Superior temporal gyrus (tissue), 1 donor: ENCODE results near the gene CTSL.
"Not testable (repeated sequence)": the region's sequence is repeated elsewhere in the genome, so short reads cannot be mapped to it uniquely, and the experiment has no call there.

Experiments used
- DNase-seq: peaks from one replicate; pipeline ENCODE4 v3.0.0-alpha.2; 2016; ENCODE audit errors: extremely low spot score

Gene CTSL

DNA sequence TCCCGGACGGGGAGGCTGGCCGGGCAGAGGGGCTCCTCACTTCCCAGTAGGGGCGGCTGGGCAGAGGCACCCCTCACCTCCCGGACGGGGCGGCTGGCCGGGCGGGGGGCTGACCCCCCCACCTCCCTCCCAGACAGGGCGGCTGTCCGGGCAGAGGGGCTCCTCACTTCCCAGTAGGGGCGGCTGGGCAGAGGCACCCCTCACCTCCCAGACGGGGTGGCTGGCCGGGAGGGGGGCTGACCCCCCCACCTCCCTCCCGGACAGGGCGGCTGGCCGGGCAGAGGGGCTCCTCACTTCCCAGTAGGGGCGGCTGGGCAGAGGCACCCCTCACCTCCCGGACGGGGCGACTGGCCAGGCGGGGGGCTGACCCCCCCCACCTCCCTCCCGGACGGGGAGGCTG lies 32.4 kb downstream of the CTSL start:
- DNase-seq = not testable (repeated sequence)

DNA sequence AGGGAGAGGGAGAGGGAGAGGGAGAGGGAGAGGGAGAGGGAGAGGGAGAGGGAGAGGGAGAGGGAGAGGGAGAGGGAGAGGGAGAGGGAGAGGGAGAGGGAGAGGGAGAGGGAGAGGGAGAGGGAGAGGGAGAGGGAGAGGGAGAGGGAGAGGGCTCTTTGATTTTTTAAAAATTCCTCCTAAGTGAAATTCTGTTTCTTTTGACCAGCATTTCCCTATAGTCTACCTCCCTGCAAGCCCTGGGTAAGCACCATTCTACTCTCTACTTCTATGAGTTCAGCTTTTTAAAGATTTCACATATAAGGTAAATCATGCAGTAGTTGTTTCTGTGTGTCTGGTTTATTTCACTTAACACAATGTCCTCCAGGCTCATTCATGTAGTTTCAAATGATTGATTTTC lies 34.1 kb downstream of the CTSL start:
- DNase-seq = not testable (repeated sequence)

DNA sequence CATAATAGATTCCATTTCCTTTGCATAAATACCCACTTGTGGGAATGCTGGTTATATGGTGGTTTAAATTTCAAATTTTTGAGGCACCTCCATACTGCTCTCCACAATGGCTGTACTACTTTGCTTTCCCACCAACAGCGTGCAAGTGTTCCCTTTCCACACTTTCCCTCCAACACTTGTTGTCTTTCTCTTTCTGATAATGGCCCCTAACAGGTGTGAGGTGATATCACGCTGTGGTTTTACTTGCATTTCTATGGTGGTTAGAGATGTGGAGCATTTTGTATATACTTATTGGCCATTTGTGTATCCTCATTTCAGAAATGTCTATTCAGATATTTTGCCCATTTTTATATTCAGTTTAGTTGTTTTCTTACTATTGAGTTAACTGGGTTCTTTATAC lies 34.6 kb downstream of the CTSL start:
- DNase-seq = no peak

DNA sequence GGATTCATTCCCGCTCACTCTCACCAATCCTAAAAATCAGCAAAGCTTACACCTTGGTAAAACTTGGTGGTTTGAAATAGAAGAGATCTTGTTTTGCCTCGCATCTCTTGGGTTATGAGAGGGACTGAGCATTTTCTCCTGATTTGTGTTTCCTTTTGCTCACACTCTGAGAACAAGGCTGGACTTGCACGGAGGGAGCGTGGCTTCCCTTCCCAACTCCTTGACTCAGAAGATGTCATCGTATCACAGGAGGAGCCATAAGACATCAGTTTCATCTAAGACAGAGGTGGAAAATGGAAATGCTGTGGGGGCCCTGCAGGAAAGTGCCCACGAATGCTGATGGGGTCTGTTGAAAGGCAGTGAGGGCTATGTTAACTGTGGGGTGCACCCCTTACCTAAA lies 37.4 kb downstream of the CTSL start:
- DNase-seq = no peak

DNA sequence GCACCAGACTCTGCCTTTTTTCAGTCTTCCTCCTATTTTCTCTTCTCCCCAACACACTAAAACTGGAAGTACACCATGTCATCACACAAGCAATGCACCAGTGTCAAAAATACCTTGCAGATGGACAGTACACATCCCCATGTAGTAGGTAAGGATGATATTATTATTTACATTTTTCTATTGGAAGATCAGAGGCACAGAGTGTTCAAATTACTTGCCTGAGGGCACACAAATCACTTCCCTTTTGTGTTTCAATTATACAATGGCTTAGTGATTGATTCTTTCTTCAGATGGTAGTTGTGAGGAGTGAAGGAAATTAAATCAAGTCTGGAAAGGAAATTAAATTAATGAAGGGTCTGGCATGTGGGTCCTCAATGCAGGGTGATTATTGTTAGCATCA lies 39.6 kb downstream of the CTSL start:
- DNase-seq = no peak

DNA sequence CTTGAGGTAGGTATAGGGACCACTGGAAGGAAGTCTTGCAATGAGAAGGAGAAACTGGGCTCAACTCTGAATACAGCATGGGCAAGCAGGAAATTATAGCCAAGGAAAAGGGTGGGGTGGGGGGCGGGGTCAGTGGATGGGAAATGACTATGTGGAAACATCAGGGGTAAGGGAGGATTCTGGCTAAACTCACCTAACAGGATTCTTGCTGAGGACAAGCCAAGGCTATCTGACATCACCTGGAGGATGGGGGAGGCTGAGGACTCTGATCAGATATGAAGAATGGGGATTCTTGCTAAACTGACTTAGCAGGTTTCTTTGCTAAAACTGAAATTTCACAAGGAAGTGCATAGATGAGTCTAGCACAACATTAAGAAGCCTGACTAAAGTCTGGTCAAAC lies 40.8 kb downstream of the CTSL start:
- DNase-seq = no peak

DNA sequence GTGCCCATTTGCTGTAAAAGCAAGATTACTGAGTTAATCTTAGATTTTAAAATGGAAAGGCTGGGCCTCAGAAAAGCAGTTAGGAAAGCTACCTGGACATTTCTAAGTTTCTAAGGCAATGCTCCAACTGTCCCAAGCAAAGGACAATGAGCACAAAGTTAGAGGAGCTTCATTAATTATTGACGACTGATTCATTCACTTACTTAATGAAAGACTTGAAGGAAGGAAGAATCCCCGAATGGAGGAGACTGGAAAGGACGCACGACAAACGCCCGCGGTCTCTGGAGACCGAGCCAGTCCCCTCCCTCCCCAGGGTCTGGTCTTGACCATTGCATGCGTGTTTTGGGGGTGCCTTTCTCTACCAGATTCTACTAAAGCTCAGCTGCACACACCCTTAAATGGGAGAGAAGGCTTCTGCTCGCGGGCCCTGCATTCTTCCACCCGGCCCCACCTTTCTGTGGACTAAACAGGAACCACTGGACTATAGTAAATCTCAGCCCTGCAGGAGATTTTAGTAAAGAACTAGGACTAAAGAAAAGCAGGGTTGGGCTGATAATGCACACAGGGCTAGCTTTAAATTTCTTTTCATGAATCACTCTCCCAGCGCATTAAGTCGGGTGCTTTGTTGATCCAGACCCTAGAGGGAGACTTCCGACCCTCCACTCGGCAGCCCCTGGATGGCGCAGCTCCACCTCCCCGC lies 44.8 kb downstream of the CTSL start:
- no peak for DNase-seq

DNA sequence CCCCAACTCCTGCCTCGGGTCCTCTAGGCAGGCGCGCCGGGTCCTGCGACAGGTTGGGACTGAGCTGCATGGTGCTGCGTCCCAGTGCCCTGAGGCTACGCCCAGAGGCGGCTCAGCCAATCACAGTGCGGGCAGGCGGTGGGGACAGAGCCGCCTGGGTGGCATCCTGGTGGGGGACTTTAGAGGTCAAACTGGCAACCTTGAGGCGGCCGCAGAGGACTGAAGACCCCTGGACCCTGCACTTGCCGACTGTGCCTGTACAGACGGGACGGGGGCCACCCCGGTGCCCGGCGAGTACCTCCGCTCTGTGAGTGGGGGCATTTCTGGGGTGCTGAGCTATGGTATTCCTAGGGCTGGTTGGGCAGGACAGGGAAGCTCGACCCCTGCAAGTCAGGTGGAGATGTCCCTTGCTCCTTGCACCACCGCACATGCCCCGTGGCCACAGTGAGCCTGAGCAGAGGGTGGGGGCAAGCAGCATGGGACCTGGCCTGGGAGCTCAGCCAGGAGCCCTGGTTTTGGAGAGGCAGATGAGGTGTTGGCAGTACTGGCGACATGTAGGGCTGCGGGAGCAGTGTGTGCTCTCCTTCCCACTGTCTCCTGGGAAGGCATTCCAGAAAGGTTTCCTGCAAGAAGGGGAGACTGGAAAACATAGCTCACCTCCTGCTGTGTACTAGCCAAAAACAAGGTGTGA lies 45.5 kb downstream of the CTSL start:
- no peak for DNase-seq

DNA sequence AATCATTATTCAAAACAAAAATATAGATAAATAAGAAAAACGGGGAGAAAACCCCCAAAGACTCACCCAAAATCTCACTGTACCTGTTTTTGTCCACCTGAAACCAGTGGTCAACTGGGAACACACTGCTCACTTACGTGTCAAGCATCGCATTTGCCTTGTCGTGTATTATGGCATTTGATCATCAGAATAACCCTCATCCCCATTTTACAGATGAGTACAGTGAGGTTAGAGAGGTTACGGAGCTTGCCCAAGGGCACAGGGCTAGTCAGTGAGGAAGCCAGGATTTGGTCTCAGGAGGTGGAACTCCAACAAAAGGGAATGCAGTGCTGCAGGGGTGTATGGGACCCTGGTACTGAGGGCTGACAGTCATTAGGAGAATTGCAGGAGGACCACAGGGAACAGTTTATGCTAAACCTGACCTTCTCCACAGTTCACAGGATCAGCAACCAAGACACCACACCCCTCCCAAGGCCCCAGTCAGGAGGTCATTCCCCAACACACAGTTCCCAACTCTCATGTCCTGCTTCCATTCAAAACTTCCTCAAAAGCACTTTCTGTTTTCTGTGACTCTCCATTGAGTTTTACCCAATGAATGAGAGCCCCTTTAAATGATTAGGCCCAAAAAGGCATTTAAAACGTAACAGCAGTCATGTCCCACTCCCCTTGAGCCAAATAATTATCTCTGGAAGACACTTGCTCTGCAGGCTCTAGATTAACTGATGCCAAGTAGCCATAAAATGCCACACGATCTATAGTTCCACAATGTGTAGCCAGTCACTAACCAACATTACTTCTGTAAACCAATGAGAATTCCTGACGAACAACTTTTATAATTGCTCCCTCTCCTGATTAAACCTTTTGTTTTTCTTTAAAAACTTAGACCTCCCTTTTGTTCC lies 50.8 kb downstream of the CTSL start:
- DNase-seq = no peak

DNA sequence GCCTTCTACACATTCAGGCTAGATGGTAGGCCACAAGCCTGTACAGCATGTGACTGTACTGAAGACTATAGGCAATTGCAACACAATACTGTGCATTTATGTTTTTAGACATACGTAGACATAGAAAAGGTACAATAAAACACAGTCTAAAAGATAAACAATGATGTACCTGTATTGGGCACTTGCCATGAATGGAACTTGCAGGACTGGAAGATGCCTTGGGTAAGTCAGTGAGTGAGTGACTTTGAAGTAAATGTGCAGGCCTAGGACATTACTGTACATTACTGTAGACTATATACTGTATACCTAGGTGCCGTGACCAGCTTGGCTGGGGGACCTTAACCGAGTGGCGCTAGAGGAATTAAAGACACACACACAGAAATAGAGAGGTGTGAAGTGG lies 53.1 kb downstream of the CTSL start:
- DNase-seq = no peak
